ENCODE measurements around the gene REXO4.
A peak's percentile ranks its signal among the peaks of the same experiment; 100 is the strongest.

The REXO4 gene

DNA sequence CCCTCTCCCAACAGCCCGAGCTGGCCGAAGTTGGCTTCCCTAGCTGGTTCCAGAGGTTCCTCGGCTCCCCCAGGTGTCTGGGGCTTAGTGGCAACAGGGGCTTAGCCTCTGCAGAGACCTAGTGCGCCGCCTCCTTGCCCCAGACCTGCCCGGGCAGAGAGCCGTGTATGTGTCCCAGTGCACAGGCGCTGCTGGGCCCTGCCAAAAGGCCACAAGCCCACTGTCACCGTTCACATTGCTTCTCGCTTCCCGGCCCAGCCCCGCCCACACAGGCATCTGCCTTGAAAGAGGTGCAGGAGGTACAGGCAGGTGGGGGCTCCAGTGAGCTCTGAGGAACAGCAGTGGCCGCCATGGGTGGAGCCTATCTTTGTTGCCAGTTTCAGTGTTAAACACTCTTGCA lies 39.4 kb upstream of the REXO4 start:
- no peak overlapping the region for H3K4me3 ChIP-seq (ENCODE audit: low read depth, low read length)
- TF ChIP-seq MYC (IDR thresholded peaks at IDR 0.05; ENCODE audit: low read depth, low read length): no peak
- TF ChIP-seq POLR2A (IDR thresholded peaks at IDR 0.05; ENCODE audit: extremely low read depth, insufficient read length): no peak
- TF ChIP-seq CTCF (IDR thresholded peaks at IDR 0.05; ENCODE audit: low read depth, low read length): no peak
- no peak for TF ChIP-seq MAX (IDR thresholded peaks at IDR 0.05; ENCODE audit: low read depth, low read length)
- DNase-seq (ENCODE audit: low read depth): no peak

DNA sequence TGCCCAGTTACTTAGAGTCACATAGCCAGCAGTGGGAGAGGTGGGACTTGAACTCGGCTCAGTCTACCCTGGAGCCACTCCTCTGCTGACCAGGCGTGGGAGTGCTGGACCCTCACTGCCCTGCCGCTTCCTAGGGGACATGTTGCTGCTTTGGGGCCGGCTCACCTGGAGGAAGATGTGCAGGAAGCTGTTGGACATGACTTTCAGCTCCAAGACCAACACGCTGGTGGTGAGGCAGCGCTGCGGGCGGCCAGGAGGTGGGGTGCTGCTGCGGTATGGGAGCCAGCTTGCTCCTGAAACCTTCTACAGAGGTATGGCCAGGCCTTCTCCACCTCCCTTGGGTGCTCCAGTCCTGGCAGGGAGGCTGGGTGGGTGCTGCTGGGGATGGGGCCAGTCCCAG lies 38.6 kb upstream of the REXO4 start:
- no peak overlapping the region for H3K4me3 ChIP-seq (ENCODE audit: low read depth, low read length)
- no peak for DNase-seq (ENCODE audit: low read depth)
- TF ChIP-seq POLR2A (IDR thresholded peaks at IDR 0.05; ENCODE audit: extremely low read depth, insufficient read length) (no peak), CTCF (IDR thresholded peaks at IDR 0.05; ENCODE audit: low read depth, low read length) (peak; percentile 37)

- TF ChIP-seq MAX (IDR thresholded peaks at IDR 0.05; ENCODE audit: low read depth, low read length) (no peak), MYC (IDR thresholded peaks at IDR 0.05; ENCODE audit: low read depth, low read length) (no peak), POLR2A (IDR thresholded peaks at IDR 0.05; ENCODE audit: extremely low read depth, insufficient read length) (no peak), CTCF (IDR thresholded peaks at IDR 0.05; ENCODE audit: low read depth, low read length) (no peak)
- no peak for DNase-seq (ENCODE audit: low read depth)
- H3K4me3 ChIP-seq (ENCODE audit: low read depth, low read length): no peak overlapping the region
These were observed 38.1 kb upstream of the REXO4 start for GRCh38 chr9:133455936-133456335.

GRCh38 chr9:133454943-133455673 lies 37.3 kb upstream of the REXO4 start:
- no peak for TF ChIP-seq MAX (IDR thresholded peaks at IDR 0.05; ENCODE audit: low read depth, low read length)
- no peak for DNase-seq (ENCODE audit: low read depth)
- H3K4me3 ChIP-seq (ENCODE audit: low read depth, low read length): no peak overlapping the region

GRCh38 chr9:133454325-133454724 lies 36.5 kb upstream of the REXO4 start:
- TF ChIP-seq CTCF (IDR thresholded peaks at IDR 0.05; ENCODE audit: low read depth, low read length): no peak
- no peak for TF ChIP-seq MAX (IDR thresholded peaks at IDR 0.05; ENCODE audit: low read depth, low read length)
- no peak for TF ChIP-seq MYC (IDR thresholded peaks at IDR 0.05; ENCODE audit: low read depth, low read length)
- TF ChIP-seq POLR2A (IDR thresholded peaks at IDR 0.05; ENCODE audit: extremely low read depth, insufficient read length): no peak
- DNase-seq (ENCODE audit: low read depth): no peak
- no peak overlapping the region for H3K4me3 ChIP-seq (ENCODE audit: low read depth, low read length)

DNA sequence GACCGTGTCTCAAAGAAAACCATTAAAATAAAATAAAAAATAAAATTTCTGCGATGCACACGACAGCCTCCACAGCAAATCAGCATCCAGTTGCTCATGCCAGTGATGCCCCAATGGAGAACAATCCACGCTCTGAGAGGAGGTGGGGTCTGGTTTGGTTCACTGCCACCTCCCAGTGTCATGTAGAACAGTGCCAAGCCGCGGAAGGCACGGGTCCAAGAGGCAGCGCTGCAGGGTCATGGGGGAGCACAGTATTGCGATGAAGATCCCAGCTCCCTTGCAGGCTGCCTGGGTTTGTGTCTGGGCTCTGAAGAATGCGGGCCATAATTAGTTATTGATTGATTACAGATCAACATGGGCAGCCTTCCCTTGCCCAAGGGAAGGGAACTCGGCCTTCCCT lies 35.8 kb upstream of the REXO4 start:
- DNase-seq (ENCODE audit: low read depth): no peak
- H3K4me3 ChIP-seq (ENCODE audit: low read depth, low read length): no peak overlapping the region
- no peak for TF ChIP-seq MAX (IDR thresholded peaks at IDR 0.05; ENCODE audit: low read depth, low read length)
- TF ChIP-seq CTCF (IDR thresholded peaks at IDR 0.05; ENCODE audit: low read depth, low read length): no peak
- no peak for TF ChIP-seq POLR2A (IDR thresholded peaks at IDR 0.05; ENCODE audit: extremely low read depth, insufficient read length)
- no peak for TF ChIP-seq MYC (IDR thresholded peaks at IDR 0.05; ENCODE audit: low read depth, low read length)
